HuH-7.5 (cell line): ENCODE results near the gene PACSIN3.
"Not testable (repeated sequence)": the region's sequence is repeated elsewhere in the genome, so short reads cannot be mapped to it uniquely, and the experiment has no call there.

Experiments used
- DNase-seq: peaks from one replicate; pipeline ENCODE4 v3.0.0; 2011; ENCODE audit warnings: low spot score

Gene PACSIN3

GRCh38 chr11:47192111-47192510, 5.9 kb upstream of the PACSIN3 start:
- DNase-seq: no peak

DNA sequence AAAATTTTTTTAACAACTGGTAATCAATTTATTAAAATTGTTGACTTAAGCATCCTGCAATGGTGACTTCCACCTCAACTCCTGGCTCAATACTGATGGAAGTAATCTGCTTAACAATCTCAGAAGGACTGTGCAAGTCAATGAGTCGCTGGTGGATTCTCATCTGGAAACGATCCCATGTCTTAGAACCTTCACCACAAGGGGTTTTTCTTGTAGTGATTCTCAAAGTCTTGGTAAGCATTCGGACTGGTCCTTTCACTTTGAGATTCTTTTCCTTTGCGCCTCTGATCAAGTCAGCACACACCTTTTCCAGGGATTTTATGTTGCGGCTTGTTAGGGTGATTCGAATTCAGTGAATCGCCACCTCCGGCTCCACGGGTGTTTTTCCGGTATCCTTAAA, 4.9 kb upstream of the PACSIN3 start:
- not testable (repeated sequence) for DNase-seq

DNA sequence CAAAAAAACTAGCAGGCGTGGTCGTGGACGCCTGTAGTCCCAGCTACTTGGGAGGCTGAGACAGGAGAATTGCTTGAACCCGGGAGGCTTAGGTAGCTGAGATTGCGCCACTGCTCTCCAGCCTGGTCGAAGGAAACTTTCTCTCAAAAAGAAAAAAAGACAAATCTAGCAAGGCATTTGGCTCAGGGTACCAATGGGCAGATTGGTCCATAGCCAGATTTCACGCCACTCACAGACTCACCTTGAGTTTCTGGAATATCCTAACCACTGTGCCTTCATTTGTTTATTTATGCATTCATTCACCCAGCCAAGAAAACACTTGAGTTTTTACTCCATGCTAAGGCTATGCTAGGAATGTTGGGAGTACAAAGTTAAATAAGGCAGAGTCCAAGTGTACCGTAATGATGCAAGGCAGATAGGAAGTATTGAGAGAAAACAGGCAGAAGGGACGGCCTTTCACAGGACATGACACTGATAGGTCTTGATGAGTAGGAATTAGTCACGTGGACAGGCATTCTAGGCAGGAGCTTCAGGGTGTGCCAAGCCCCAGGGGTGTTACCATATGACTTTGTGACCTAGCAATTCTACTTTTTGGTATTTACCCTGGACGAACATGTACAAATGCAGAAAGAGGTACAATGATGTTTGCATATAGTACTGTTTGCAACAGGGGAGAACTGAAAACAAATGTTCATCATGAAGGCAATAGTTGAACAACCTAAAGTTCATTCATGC, 3.0 kb upstream of the PACSIN3 start:
- peak; percentile 56 for DNase-seq

GRCh38 chr11:47188259-47188658, 2.0 kb upstream of the PACSIN3 start:
- DNase-seq: no peak

- no peak for DNase-seq
Observed at GRCh38 chr11:47187723-47188122, 1.5 kb upstream of the PACSIN3 start.

DNA sequence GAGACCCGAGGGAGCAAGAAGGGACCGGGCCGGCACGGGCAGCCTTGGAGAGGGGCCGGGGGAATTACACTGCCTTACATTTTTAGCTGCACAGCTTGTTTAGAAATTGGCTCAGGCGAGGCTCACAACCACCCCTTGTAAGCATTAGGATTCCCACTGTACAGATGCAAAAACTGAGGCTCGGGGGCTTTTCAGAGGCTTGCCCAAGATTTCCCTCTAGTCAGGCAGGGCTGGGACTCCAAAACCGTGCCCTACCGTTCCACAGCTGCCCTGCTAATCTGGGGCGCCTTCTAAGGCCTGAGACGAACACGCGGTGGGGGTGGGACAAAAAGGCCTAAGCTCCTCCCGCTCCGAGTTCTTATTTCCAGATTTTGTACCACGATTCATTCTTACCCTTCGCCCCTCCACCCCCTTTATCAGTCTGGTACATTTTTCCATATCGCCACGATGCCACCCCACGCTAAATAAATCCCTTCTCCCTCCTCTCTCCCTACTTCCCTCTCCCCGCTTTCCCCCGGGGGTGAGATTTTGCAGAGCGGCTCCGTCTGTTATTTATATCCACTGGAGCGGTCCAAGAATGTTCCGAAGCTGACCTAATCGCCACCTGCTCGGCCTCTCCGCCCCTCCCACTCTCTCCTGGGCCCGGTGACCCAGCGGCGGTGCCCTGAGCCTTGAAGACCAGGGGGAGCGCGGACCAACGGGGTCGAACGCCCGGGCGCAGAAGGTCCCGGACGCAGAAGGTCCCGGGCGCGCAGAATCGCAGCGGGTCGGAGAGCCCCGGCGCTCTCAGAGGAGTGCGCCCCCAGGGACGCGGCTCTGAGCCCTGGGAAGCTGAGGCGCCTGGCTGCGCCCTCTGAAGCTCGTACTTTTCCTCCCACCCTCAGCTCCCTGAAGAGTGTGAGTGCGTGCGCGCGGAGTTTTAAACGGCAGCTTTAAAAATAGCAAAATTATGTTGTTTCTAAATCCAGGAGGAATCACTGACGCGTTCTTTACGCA, 764 bp upstream of the PACSIN3 start:
- no peak for DNase-seq

- peak; percentile 65 for DNase-seq
Observed at GRCh38 chr11:47185305-47186075, 744 bp downstream of the PACSIN3 start.

DNA sequence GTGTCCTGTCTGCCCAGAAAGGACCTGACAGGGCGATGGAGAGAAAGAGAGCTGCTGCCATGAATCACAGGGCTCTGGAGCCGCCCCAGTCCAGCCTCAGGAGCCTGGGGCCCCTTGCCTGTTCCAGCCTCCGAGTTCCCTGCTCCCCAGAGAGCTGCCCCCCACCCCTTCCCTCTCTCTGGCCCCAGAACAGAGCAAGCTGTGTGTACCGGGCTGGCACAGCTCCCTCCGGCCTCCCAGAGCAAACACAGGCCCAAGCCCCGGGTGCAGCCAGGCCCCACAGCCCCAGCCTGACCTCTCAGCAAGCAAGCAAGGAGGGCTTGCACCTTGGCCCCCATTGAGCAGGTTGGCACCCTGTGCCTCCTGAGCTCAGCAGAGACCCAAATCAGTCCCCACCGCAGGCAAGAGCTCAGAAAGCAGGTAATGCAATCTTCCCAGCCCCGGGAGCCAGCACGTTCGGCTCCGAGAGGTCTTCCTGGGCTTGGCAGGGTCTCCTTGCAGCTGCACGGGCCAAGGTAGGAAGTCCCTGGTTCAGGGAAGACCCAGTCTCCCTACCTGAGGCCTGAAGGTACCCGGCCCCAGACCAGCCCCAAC, 1.4 kb downstream of the PACSIN3 start:
- peak; percentile 76 for DNase-seq

- DNase-seq: no peak
Observed at GRCh38 chr11:47183969-47184368, 2.3 kb downstream of the PACSIN3 start.

DNA sequence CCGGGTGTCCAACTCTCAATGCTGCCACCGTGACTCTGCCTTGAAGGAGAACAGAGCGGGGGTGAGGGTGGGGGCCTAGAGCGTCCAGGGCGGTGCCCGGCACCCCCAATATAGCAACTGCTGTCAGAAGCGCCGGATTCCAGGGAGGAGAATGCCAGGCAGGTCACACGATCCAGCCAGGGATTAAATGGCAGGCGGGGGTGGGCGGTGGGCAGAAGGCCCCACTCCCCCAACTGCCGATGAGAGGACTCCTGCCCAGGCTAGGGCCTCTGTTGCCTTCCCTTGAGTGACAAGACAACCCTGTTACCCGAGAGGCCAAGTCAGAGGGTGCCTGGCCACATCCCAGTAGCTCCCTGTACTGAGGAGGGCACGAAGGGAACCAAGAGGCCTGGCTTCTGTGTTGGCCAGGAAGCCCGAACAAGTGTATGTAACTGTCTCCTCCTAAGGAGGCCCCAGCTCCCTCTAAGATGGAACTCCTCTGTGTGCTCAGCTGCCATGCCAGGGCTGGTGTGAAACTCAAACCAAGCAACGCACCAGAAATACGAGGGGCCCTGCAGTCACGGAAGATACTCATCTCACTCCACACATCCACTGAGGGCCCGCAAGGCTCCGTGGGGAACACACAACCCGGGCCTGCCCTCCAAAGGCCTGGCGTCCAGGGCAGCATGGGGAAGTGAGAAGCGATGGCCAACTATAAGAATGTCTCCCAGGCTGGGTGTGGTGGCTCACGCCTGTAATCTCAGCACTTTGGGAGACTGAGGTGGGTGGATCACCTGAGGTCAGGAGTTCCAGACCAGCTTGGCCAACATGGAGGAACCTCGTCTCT, 3.0 kb downstream of the PACSIN3 start:
- no peak for DNase-seq

- no peak for DNase-seq
Observed at GRCh38 chr11:47182380-47182779, 3.9 kb downstream of the PACSIN3 start.

GRCh38 chr11:47181271-47181670, 5.0 kb downstream of the PACSIN3 start:
- no peak for DNase-seq

GRCh38 chr11:47180006-47180787, 6.0 kb downstream of the PACSIN3 start:
- DNase-seq: no peak

GRCh38 chr11:47179655-47179991, 6.6 kb downstream of the PACSIN3 start:
- peak; percentile 83 for DNase-seq

- DNase-seq: no peak
Observed at GRCh38 chr11:47178737-47179654, 7.2 kb downstream of the PACSIN3 start.

GRCh38 chr11:47178316-47178715, 7.9 kb downstream of the PACSIN3 start:
- DNase-seq: no peak

- no peak for DNase-seq
Observed at GRCh38 chr11:47177846-47178245, 8.4 kb downstream of the PACSIN3 start.

GRCh38 chr11:47177229-47177845, 8.9 kb downstream of the PACSIN3 start:
- DNase-seq: peak; percentile 67
